ENCODE measurements around the gene ADCY1. TPM values are rescaled to one million over a fixed set of nuclear protein-coding genes. Genes with fewer than 3 reads are reported as not detected.

Gene ADCY1
- total RNA-seq, 1 donor from 2014 or later, result 4.7 TPM

DNA sequence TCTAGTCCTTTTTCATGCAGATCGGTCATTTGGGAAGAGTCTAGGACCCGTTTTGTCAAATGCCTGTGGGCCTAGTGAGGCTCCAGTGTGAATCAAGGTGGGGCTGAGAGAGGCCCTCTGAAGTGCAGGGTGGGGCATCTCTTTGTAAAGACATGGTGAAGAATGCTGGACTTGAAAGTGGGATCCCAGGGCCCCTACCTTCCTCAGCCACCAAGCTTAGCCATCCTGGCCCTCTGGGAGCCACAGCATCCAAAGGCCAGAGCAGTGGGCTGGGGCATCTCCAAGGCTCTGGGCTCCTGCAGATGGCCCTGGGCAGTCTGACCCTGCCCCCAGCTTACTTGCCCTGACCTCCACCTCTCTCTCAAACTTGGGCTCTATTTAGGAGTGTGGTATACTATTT is 78.5 kb downstream of the ADCY1 start:
- H3K36me3 Mint-ChIP-seq, result no peaks in the 10 kb centered on the region
- no peak overlapping the region for H3K27ac Mint-ChIP-seq
- peaks cover 2% of the 10 kb centered on the region for H3K4me1 Mint-ChIP-seq
- TF ChIP-seq, protein P1, sequence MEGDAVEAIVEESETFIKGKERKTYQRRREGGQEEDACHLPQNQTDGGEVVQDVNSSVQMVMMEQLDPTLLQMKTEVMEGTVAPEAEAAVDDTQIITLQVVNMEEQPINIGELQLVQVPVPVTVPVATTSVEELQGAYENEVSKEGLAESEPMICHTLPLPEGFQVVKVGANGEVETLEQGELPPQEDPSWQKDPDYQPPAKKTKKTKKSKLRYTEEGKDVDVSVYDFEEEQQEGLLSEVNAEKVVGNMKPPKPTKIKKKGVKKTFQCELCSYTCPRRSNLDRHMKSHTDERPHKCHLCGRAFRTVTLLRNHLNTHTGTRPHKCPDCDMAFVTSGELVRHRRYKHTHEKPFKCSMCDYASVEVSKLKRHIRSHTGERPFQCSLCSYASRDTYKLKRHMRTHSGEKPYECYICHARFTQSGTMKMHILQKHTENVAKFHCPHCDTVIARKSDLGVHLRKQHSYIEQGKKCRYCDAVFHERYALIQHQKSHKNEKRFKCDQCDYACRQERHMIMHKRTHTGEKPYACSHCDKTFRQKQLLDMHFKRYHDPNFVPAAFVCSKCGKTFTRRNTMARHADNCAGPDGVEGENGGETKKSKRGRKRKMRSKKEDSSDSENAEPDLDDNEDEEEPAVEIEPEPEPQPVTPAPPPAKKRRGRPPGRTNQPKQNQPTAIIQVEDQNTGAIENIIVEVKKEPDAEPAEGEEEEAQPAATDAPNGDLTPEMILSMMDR (IDR thresholded peaks at IDR 0.05; ENCODE audit: unreplicated experiment), result no peak
- no peaks in the 10 kb centered on the region for H3K27me3 Mint-ChIP-seq (ENCODE audit: low read depth)
- no peak for DNase-seq (ENCODE audit: low spot score in 2 of 2, unreplicated experiment in 2 of 2)
- H3K9me3 Mint-ChIP-seq, result no peaks in the 10 kb centered on the region
- H3K4me3 Mint-ChIP-seq, result no peak overlapping the region

GRCh38 chr7:45653209-45653907 is 79.2 kb downstream of the ADCY1 start:
- TF ChIP-seq, protein P1 (IDR thresholded peaks at IDR 0.05; ENCODE audit: unreplicated experiment), result no peak
- Mint-ChIP-seq H3K4me3 (no peak overlapping the region), H3K4me1 (peaks cover 2% of the 10 kb centered on the region), H3K36me3 (no peaks in the 10 kb centered on the region), H3K27me3 (ENCODE audit: low read depth) (no peaks in the 10 kb centered on the region), H3K27ac (no peak overlapping the region), H3K9me3 (no peaks in the 10 kb centered on the region)
- DNase-seq (ENCODE audit: low spot score in 2 of 2, unreplicated experiment in 2 of 2), result no peak

DNA sequence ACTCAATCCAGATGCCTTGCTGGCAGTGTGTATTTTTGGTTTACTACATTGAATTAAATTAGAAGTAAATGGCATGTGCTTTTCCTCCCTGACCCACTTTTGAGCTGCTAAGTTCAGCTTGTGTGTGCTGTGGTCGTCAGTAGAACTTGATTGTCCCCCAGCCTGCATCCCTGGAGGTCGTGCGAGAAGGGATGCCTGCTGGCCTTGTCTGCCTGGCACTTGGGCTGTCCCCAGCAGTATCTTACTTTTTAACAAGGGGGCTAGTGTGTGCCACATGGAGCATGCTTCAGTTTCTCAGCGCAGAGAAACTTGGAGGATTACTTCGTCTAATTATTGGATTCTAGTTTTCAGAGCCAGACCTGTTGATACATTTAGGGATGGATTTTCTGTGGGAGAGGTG is 80.2 kb downstream of the ADCY1 start:
- no peak overlapping the region for H3K4me3 Mint-ChIP-seq
- no peaks in the 10 kb centered on the region for H3K9me3 Mint-ChIP-seq
- no peak overlapping the region for H3K27ac Mint-ChIP-seq
- H3K36me3 Mint-ChIP-seq, result no peaks in the 10 kb centered on the region
- DNase-seq (ENCODE audit: low spot score in 2 of 2, unreplicated experiment in 2 of 2), result no peak
- H3K27me3 Mint-ChIP-seq (ENCODE audit: low read depth), result no peaks in the 10 kb centered on the region
- H3K4me1 Mint-ChIP-seq, result no peaks in the 10 kb centered on the region
- TF ChIP-seq, protein P1 (IDR thresholded peaks at IDR 0.05; ENCODE audit: unreplicated experiment), result no peak

- Mint-ChIP-seq H3K27ac (no peak overlapping the region), H3K27me3 (ENCODE audit: low read depth) (no peaks in the 10 kb centered on the region), H3K36me3 (no peaks in the 10 kb centered on the region), H3K9me3 (no peaks in the 10 kb centered on the region), H3K4me1 (no peaks in the 10 kb centered on the region), H3K4me3 (no peak overlapping the region)
- no peak for DNase-seq (ENCODE audit: low spot score in 2 of 2, unreplicated experiment in 2 of 2)
- TF ChIP-seq, protein P1 (IDR thresholded peaks at IDR 0.05; ENCODE audit: unreplicated experiment), result no peak
These were observed 81.4 kb downstream of the ADCY1 start for GRCh38 chr7:45655539-45655938.

DNA sequence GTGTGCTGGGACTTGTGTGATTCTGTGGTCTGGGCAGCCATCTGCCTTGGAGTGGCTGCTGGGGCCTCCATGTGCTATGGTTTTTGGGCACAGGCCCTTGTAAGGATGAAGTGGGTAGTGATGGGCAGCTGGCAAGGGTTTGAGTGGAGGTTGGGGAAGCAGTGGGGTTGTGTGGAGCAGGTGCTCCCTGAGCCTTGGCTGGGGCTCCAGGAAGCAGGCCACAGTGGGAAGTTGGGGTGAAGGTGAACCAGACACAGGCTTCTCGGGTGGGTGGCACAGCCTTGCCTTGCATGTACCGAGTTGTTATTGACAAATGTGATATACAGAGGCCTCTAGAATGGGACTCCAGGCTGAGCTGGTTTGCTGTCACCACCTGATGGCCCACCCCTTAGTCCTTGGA is 82.3 kb downstream of the ADCY1 start:
- no peak for DNase-seq (ENCODE audit: low spot score in 2 of 2, unreplicated experiment in 2 of 2)
- no peak overlapping the region for H3K27ac Mint-ChIP-seq
- TF ChIP-seq, protein P1 (IDR thresholded peaks at IDR 0.05; ENCODE audit: unreplicated experiment), result no peak
- no peaks in the 10 kb centered on the region for H3K4me1 Mint-ChIP-seq
- H3K36me3 Mint-ChIP-seq, result no peaks in the 10 kb centered on the region
- H3K4me3 Mint-ChIP-seq, result no peak overlapping the region
- H3K27me3 Mint-ChIP-seq (ENCODE audit: low read depth), result no peaks in the 10 kb centered on the region
- H3K9me3 Mint-ChIP-seq, result no peaks in the 10 kb centered on the region
